Neural cell (in vitro differentiated cells): ENCODE results near the gene GRHL3. TPM values are rescaled to one million over a fixed set of nuclear protein-coding genes. Genes with fewer than 3 reads are reported as not detected.

Source experiments
- H2AFZ ChIP-seq: fragments of 200-600, 300-800 bp; sonication (generic), shearing (Covaris generic); 2 replicates; pipeline ENCODE4 v1.6.0; 2014; ENCODE audit warnings: low read depth, mild to moderate bottlenecking, antibody characterized with exemption, low read length, moderate library complexity
- H3F3A ChIP-seq: fragments of 200-600 bp; shearing (Covaris generic); 2 replicates; pipeline ENCODE4 v1.6.1; 2016; ENCODE audit warnings: mild to moderate bottlenecking, moderate library complexity, mixed read lengths, antibody characterized with exemption, low read length; ENCODE audit not compliant: insufficient read depth, poor library complexity, severe bottlenecking
- H3K27ac ChIP-seq: fragments of 200-600, 300-800 bp; sonication (generic), shearing (Covaris generic); 2 replicates; pipeline ENCODE4 v1.5.1; 2014; ENCODE audit warnings: mild to moderate bottlenecking, low read length, moderate library complexity
- H3K27me3 ChIP-seq: fragments of 300-800, 200-600 bp; sonication (generic), shearing (Covaris generic); 2 replicates; pipeline ENCODE4 v1.6.0; 2014; ENCODE audit warnings: mild to moderate bottlenecking, low read depth, low read length, moderate library complexity; ENCODE audit not compliant: insufficient read depth
- H3K36me3 ChIP-seq: fragments of 300-800, 200-600 bp; sonication (generic), shearing (Covaris generic); 2 replicates; pipeline ENCODE4 v1.5.1; 2014; ENCODE audit warnings: mild to moderate bottlenecking, antibody characterized with exemption, low read length, moderate library complexity; ENCODE audit not compliant: insufficient read depth
- H3K4me2 ChIP-seq: fragments of 300-800, 200-600 bp; sonication (generic), shearing (Covaris generic); 2 replicates; pipeline ENCODE4 v1.6.0; 2014; ENCODE audit warnings: mild to moderate bottlenecking, low read length
- H3K4me3 ChIP-seq: fragments of 300-800, 200-600 bp; sonication (generic), shearing (Covaris generic); 2 replicates; pipeline ENCODE4 v1.5.1; 2014; ENCODE audit warnings: mild to moderate bottlenecking, low read length, moderate library complexity
- H3K79me2 ChIP-seq: fragments of 200-600 bp; shearing (Covaris generic); replicated peaks from 2 replicates; pipeline ENCODE4 v1.6.0; 2014; ENCODE audit warnings: mild to moderate bottlenecking, low read length, moderate library complexity; ENCODE audit not compliant: insufficient read depth
- H3K9ac ChIP-seq: fragments of 300-800, 200-600 bp; sonication (generic), shearing (Covaris generic); 2 replicates; pipeline ENCODE4 v1.6.1; 2016; ENCODE audit warnings: mild to moderate bottlenecking, low read length, mixed read lengths
- H3K9me2 ChIP-seq: fragments of 200-600 bp; shearing (Covaris generic); 2 replicates; pipeline ENCODE4 v1.6.1; 2016; ENCODE audit warnings: mild to moderate bottlenecking, low read length, mixed read lengths; ENCODE audit not compliant: insufficient read depth
- H3K9me3 ChIP-seq: fragments of 200-600, 300-800 bp; sonication (generic), shearing (Covaris generic); 2 replicates; pipeline ENCODE4 v1.6.1; 2016; ENCODE audit warnings: mild to moderate bottlenecking, mixed run types, low read length, moderate library complexity, mixed read lengths
- H4K20me1 ChIP-seq: fragments of 200-600 bp; shearing (Covaris generic); 2 replicates; pipeline ENCODE4 v1.6.1; 2016; ENCODE audit warnings: mild to moderate bottlenecking, mixed run types; ENCODE audit not compliant: insufficient read depth
- CTCF ChIP-seq: fragments of 450-650 bp; IDR thresholded peaks from 2 replicates; pipeline ENCODE4 v1.5.1; 2014; ENCODE audit warnings: antibody characterized with exemption, mild to moderate bottlenecking, moderate library complexity; ENCODE audit not compliant: poor library complexity, severe bottlenecking
- EP300 ChIP-seq: fragments of 450-650 bp; conservative IDR thresholded peaks from 2 replicates; pipeline ENCODE4 v1.6.1; 2014; ENCODE audit warnings: antibody characterized with exemption, mild to moderate bottlenecking, moderate library complexity; ENCODE audit not compliant: poor library complexity, severe bottlenecking
- EZH2 ChIP-seq: fragments of 200-600, 300-800 bp; shearing (Covaris generic), sonication (generic); IDR thresholded peaks from 2 replicates; pipeline ENCODE4 v1.6.1; 2014; ENCODE audit warnings: antibody characterized with exemption, low read length, borderline replicate concordance, mild to moderate bottlenecking; ENCODE audit not compliant: insufficient read depth, poor library complexity, severe bottlenecking
- MXI1 ChIP-seq: fragments of 450-650 bp; conservative IDR thresholded peaks from 2 replicates; pipeline ENCODE4 v1.6.1; 2014; ENCODE audit warnings: antibody characterized with exemption, mild to moderate bottlenecking; ENCODE audit not compliant: poor library complexity, severe bottlenecking
- POLR2AphosphoS5 ChIP-seq: IDR thresholded peaks from 2 replicates; pipeline ENCODE4 v1.6.1; 2012
- RAD21 ChIP-seq: fragments of 450-650 bp; conservative IDR thresholded peaks from 2 replicates; pipeline ENCODE4 v1.6.1; 2014; ENCODE audit warnings: antibody characterized with exemption, mild to moderate bottlenecking, moderate library complexity
- REST ChIP-seq: IDR thresholded peaks from 2 replicates; pipeline ENCODE4 v1.6.1; 2012; ENCODE audit warnings: borderline replicate concordance
- SMC3 ChIP-seq: fragments of 450-650 bp; conservative IDR thresholded peaks from 2 replicates; pipeline ENCODE4 v1.6.1; 2014; ENCODE audit warnings: antibody characterized with exemption, mild to moderate bottlenecking, moderate library complexity; ENCODE audit not compliant: poor library complexity
- TAF1 ChIP-seq: IDR thresholded peaks from 2 replicates; pipeline ENCODE4 v1.6.1; 2012; ENCODE audit warnings: low read depth
- polyA plus RNA-seq: library from polyadenylated mRNA; depleted of rRNA; stranded (reverse); fragments of >200 nt; gene quantifications from 2 replicates; pipeline ENCODE4 v1.2.3, GENCODE V29; 2014

GRHL3 gene
- polyA plus RNA-seq, 1 donor from 2014 or later: not detected

- Histone ChIP-seq H3K27ac (no peak overlapping the region), H3F3A (no peaks in the 10 kb centered on the region), H3K9me3 (no peaks in the 10 kb centered on the region), H3K36me3 (no peaks in the 10 kb centered on the region), H3K79me2 (no peaks in the 10 kb centered on the region), H3K9me2 (no peaks in the 10 kb centered on the region), H3K4me2 (no peak overlapping the region), H3K27me3 (no peaks in the 10 kb centered on the region), H3K4me3 (no peak overlapping the region), H4K20me1 (no peaks in the 10 kb centered on the region), H3K9ac (no peak overlapping the region), H2AFZ (no peak overlapping the region)
- TF ChIP-seq TAF1 (no peak), REST (no peak), SMC3 (no peak), EZH2 (no peak), RAD21 (no peak), EP300 (no peak), CTCF (no peak), MXI1 (no peak), POLR2AphosphoS5 (no peak)
Measured at GRCh38 chr1:24387636-24388175, 68.5 kb downstream of the GRHL3 start.

GRCh38 chr1:24388331-24388885, 69.3 kb downstream of the GRHL3 start:
- H3K9ac ChIP-seq: no peak overlapping the region
- H3K4me2 ChIP-seq: no peak overlapping the region
- no peak overlapping the region for H2AFZ ChIP-seq
- no peaks in the 10 kb centered on the region for H4K20me1 ChIP-seq
- H3K79me2 ChIP-seq: no peaks in the 10 kb centered on the region
- H3K27me3 ChIP-seq: no peaks in the 10 kb centered on the region
- H3F3A ChIP-seq: no peaks in the 10 kb centered on the region
- no peak overlapping the region for H3K4me3 ChIP-seq
- H3K9me2 ChIP-seq: no peaks in the 10 kb centered on the region
- no peak overlapping the region for H3K27ac ChIP-seq
- no peaks in the 10 kb centered on the region for H3K9me3 ChIP-seq
- no peaks in the 10 kb centered on the region for H3K36me3 ChIP-seq
- TF ChIP-seq RAD21 (no peak), EZH2 (no peak), MXI1 (no peak), SMC3 (no peak), CTCF (no peak), REST (no peak), EP300 (no peak), POLR2AphosphoS5 (no peak), TAF1 (no peak)
